ENCODE data around the gene PTPRG. TPM values are rescaled to one million over a fixed set of nuclear protein-coding genes. Genes with fewer than 3 reads are reported as not detected.

PTPRG gene
- total and polyA plus RNA-seq, 2 experiments from 2014 or later = 24.4 to 131 TPM

DNA sequence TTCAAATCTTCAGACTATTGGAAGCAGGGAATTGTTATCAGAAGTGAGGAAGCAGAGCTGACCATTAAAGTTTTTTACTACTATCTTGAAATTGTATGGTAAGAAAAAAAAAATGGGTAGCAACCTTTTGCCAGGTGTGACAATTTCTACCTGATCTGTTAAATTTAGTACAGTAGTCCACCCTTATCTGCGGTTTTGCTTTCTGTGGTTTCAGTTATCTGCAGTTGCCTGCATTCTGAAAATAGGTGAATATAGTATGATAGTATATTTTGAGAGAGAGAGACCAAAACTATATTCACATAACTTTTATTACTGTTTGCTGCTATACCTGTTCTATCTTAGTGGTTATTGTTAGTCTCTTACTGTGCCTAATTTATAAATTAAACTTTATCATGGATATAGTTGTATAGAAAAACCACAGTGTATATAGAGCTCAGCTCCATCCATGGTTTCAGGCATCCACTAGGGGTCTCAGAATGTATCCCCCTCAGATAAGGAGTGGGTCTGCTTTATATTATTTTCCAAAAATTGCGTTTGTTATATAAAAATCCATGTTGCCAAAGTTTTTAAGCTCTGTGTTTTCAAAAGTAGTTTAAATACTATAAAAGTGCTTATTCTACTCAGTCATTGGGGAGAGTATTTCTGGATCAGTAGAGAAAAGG lies 69.9 kb downstream of the PTPRG start (continued):
- TF ChIP-seq, protein P1, sequence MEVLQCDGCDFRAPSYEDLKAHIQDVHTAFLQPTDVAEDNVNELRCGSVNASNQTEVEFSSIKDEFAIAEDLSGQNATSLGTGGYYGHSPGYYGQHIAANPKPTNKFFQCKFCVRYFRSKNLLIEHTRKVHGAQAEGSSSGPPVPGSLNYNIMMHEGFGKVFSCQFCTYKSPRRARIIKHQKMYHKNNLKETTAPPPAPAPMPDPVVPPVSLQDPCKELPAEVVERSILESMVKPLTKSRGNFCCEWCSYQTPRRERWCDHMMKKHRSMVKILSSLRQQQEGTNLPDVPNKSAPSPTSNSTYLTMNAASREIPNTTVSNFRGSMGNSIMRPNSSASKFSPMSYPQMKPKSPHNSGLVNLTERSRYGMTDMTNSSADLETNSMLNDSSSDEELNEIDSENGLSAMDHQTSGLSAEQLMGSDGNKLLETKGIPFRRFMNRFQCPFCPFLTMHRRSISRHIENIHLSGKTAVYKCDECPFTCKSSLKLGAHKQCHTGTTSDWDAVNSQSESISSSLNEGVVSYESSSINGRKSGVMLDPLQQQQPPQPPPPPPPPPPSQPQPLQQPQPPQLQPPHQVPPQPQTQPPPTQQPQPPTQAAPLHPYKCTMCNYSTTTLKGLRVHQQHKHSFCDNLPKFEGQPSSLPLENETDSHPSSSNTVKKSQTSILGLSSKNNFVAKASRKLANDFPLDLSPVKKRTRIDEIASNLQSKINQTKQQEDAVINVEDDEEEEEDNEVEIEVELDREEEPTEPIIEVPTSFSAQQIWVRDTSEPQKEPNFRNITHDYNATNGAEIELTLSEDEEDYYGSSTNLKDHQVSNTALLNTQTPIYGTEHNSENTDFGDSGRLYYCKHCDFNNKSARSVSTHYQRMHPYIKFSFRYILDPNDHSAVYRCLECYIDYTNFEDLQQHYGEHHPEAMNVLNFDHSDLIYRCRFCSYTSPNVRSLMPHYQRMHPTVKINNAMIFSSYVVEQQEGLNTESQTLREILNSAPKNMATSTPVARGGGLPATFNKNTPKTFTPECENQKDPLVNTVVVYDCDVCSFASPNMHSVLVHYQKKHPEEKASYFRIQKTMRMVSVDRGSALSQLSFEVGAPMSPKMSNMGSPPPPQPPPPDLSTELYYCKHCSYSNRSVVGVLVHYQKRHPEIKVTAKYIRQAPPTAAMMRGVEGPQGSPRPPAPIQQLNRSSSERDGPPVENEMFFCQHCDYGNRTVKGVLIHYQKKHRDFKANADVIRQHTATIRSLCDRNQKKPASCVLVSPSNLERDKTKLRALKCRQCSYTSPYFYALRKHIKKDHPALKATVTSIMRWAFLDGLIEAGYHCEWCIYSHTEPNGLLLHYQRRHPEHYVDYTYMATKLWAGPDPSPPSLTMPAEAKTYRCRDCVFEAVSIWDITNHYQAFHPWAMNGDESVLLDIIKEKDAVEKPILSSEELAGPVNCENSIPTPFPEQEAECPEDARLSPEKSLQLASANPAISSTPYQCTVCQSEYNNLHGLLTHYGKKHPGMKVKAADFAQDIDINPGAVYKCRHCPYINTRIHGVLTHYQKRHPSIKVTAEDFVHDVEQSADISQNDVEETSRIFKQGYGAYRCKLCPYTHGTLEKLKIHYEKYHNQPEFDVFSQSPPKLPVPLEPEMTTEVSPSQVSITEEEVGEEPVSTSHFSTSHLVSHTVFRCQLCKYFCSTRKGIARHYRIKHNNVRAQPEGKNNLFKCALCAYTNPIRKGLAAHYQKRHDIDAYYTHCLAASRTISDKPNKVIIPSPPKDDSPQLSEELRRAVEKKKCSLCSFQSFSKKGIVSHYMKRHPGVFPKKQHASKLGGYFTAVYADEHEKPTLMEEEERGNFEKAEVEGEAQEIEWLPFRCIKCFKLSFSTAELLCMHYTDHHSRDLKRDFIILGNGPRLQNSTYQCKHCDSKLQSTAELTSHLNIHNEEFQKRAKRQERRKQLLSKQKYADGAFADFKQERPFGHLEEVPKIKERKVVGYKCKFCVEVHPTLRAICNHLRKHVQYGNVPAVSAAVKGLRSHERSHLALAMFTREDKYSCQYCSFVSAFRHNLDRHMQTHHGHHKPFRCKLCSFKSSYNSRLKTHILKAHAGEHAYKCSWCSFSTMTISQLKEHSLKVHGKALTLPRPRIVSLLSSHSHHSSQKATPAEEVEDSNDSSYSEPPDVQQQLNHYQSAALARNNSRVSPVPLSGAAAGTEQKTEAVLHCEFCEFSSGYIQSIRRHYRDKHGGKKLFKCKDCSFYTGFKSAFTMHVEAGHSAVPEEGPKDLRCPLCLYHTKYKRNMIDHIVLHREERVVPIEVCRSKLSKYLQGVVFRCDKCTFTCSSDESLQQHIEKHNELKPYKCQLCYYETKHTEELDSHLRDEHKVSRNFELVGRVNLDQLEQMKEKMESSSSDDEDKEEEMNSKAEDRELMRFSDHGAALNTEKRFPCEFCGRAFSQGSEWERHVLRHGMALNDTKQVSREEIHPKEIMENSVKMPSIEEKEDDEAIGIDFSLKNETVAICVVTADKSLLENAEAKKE (CRISPR knock-in tag; IDR thresholded peaks at IDR 0.05) = no peak

DNA sequence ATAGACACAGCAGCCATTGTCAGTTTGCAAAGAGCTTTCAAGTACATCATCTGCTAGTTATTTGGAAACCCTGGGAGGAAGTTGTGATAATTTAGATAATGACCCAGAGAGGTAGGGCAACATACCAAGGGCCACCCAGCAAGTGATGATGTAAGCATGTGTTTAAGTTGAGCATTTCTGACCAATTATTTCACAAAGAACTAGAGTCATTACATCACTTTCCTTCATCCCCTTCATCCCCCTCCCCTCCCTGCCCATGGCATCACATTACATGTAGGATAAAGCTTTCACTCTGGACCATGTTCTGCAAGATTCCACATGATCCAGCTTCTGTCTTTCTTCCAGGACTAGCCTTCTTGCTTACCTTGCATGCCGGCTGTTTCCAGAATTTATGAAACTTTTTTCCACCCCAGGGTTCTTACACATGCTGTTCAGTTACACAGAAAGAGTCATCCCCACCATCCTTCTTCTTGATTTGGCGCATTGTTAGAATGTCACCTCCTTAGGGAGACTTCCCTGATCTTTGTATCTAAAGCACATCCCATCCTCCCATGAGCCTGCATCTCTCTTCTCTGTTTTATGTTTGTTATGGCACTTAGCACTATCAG lies 71.3 kb downstream of the PTPRG start:
- Histone ChIP-seq H4K20me1 (replicated peaks; ENCODE audit: insufficient read depth) (peaks cover 39% of the 10 kb centered on the region), H3K27ac (ENCODE audit: low read depth) (no peak overlapping the region)
- peaks cover 4% of the 10 kb centered on the region; the same call in 1 of the 3 replicates for H3K9me3 Mint-ChIP-seq
- TF ChIP-seq POLR2AphosphoS5 (IDR thresholded peaks at IDR 0.05; ENCODE audit: low read depth) (no peak), CREB1 (CRISPR knock-in tag; IDR thresholded peaks at IDR 0.05; ENCODE audit: low read depth) (no peak), STAT1 (IDR thresholded peaks at IDR 0.05; ENCODE audit: unreplicated experiment) (no peak), ZNF114 (CRISPR knock-in tag; IDR thresholded peaks at IDR 0.05) (no peak)
- TF ChIP-seq, protein P2, sequence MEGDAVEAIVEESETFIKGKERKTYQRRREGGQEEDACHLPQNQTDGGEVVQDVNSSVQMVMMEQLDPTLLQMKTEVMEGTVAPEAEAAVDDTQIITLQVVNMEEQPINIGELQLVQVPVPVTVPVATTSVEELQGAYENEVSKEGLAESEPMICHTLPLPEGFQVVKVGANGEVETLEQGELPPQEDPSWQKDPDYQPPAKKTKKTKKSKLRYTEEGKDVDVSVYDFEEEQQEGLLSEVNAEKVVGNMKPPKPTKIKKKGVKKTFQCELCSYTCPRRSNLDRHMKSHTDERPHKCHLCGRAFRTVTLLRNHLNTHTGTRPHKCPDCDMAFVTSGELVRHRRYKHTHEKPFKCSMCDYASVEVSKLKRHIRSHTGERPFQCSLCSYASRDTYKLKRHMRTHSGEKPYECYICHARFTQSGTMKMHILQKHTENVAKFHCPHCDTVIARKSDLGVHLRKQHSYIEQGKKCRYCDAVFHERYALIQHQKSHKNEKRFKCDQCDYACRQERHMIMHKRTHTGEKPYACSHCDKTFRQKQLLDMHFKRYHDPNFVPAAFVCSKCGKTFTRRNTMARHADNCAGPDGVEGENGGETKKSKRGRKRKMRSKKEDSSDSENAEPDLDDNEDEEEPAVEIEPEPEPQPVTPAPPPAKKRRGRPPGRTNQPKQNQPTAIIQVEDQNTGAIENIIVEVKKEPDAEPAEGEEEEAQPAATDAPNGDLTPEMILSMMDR (conservative IDR thresholded peaks at IDR 0.05; ENCODE audit: low read depth in 2 of 2) = no peak
- TF ChIP-seq, protein P1 (CRISPR knock-in tag; IDR thresholded peaks at IDR 0.05) = no peak

More for the DNA sequence above, 71.3 kb downstream of the PTPRG start:
- no peak for DNase-seq (ENCODE audit: low spot score)
- Histone ChIP-seq H3K27me3 (ENCODE audit: insufficient read depth) (no peaks in the 10 kb centered on the region), H3K36me3 (ENCODE audit: insufficient read depth) (no peaks in the 10 kb centered on the region), H3K9me2 (ENCODE audit: insufficient read depth) (no peaks in the 10 kb centered on the region), H2AFZ (no peak overlapping the region), H3K4me3 (no peak overlapping the region), H3K79me2 (replicated peaks; ENCODE audit: insufficient read depth) (peaks cover 100% of the 10 kb centered on the region), H3K4me2 (no peak overlapping the region), H3K4me1 (ENCODE audit: insufficient read depth) (peaks cover 19% of the 10 kb centered on the region), H3F3A (replicated peaks; ENCODE audit: low read depth) (no peaks in the 10 kb centered on the region)
- H3K27ac Mint-ChIP-seq = no peak overlapping the region; the same call in 1 of the 2 replicates
- peaks cover 40% of the 10 kb centered on the region for H3K4me1 Mint-ChIP-seq
- H3K4me3 Mint-ChIP-seq = no peak overlapping the region
- peaks cover 22% of the 10 kb centered on the region for H3K36me3 Mint-ChIP-seq (ENCODE audit: low read depth)
- H3K27me3 Mint-ChIP-seq (ENCODE audit: insufficient read depth, low read depth, poor library complexity) = peaks cover 3% of the 10 kb centered on the region
- ATAC-seq = no peak

All from GM23338 (cell line).